Adrenal gland (tissue), 12 donors: ENCODE data around the gene IFNA13. TPM values are rescaled to one million over a fixed set of nuclear protein-coding genes. Genes with fewer than 3 reads are reported as not detected.

ENCODE experiments used
- DNase-seq, 7 donors: peaks; one replicate each; pipeline ENCODE4 v3.0.0-alpha.2; 2019 to 2020
- H3K27ac ChIP-seq, 5 donors: fragments of 200-600 bp; sonication (generic) in 4 of 5; 1 replicate in 3 of 5; 2 replicates in 2 of 5; pipeline versions ENCODE4 v1.5.1 to v1.8.0; 2016 to 2020; ENCODE audit warnings: mild to moderate bottlenecking in 1 of 5
- H3K27me3 ChIP-seq: fragments of 200-600 bp; 2 replicates; pipeline ENCODE4 v1.8.0; 2021
- H3K36me3 ChIP-seq, 2 donors: fragments of 200-600 bp; replicated peaks in 1 of 2; 1 replicate in 1 of 2; 2 replicates in 1 of 2; pipeline versions ENCODE4 v1.5.1 to v1.8.0; 2018 to 2022
- H3K4me1 ChIP-seq, 2 donors: fragments of 200-600 bp; replicated peaks in 1 of 2; 1 replicate in 1 of 2; 2 replicates in 1 of 2; pipeline versions ENCODE4 v1.5.1 to v1.8.0; 2018 to 2021
- H3K4me3 ChIP-seq, 4 donors: fragments of 200-600 bp; sonication (generic) in 3 of 4; one replicate each; pipeline ENCODE4 v1.5.1; 2016 to 2018
- H3K9me3 ChIP-seq, 3 donors: fragments of 200-600 bp; sonication (generic) in 1 of 3; replicated peaks in 1 of 3; 1 replicate in 2 of 3; 2 replicates in 1 of 3; pipeline versions ENCODE4 v1.5.1 to v1.8.0; 2016 to 2021
- CTCF ChIP-seq, 6 experiments: fragments of 450-650 bp in 4 of 6; fragments of 200-600 bp in 2 of 6; sonication (generic) in 1 of 6; IDR thresholded peaks; 1 replicate in 5 of 6; 2 replicates in 1 of 6; pipeline versions ENCODE4 v1.5.1 to v1.8.0; 2016 to 2021; ENCODE audit warnings: antibody characterized with exemption in 6 of 6, mild to moderate bottlenecking in 2 of 6, moderate library complexity in 1 of 6
- POLR2A ChIP-seq, 2 donors: fragments of 450-650 bp; IDR thresholded peaks; one replicate each; pipeline ENCODE4 v1.6.1; 2017; ENCODE audit warnings: antibody characterized with exemption in 2 of 2, mild to moderate bottlenecking in 2 of 2, moderate library complexity in 1 of 2
- WGBS, 4 donors: extraction: QIAGEN DNeasy Blood & Tissue Kit in 2 of 4; methylation state at CpG; one replicate each; pipeline versions ENCODE4 v1.1.5 to v1.1.7; 2013 to 2017; 5-methylcytosine and 5-hydroxymethylcytosine counted together
- intact Hi-C, 2 donors: fragments of 100-400 bp; cut with DNase I; formaldehyde crosslinking; loops; one replicate each; pipeline versions ENCODE4 v1.14.1 to v1.15.0; 2022 to 2023
- polyA plus RNA-seq, 3 donors: library from polyadenylated mRNA; stranded (reverse); fragments of 200-250 nt in 2 of 3; fragments of 350-450 nt in 1 of 3; fragmentation: Illumina TruSeq in 1 of 3; extraction: RNeasy Lipid Tissue Mini Kit (QIAGEN cat#74804) in 1 of 3; gene quantifications; one replicate each; pipeline ENCODE4 v1.2.3, GENCODE V29; 2013 to 2014
- total RNA-seq, 9 donors: library from RNA; depleted of rRNA in 4 of 9; stranded (reverse); fragments of >200 nt in 4 of 9; fragments of 120-200 nt in 1 of 9; fragmentation: NEBNext Ultra II Directional in 1 of 9; extraction: Animal tissue kit (Norgen Biotek cat#: 25700) in 1 of 9; gene quantifications; one replicate each; pipeline versions ENCODE4 v1.1.0 to v1.2.4, GENCODE V29; 2013 to 2023
- donor health status: healthy with polysubstance abuse.
- donor health status: Bipolar disorder and iron deficiency.
- donor health status: DM: yes; HTN: yes; CAD: no.
- donor health status: DM: no; HTN: no; CAD: no.
- donor health status: DM: no; HTN: no; CAD: no.
- donor health status: DM: yes; HTN: yes; CAD: no.

The IFNA13 gene
- total and polyA plus RNA-seq, 12 donors = not detected

GRCh38 chr9:21395778-21396717 is 28.2 kb upstream of the IFNA13 start:
- H3K4me3 ChIP-seq = peak overlapping the region in 2 of 4 donors; percentile 31 to 54
- TF ChIP-seq POLR2A (IDR thresholded peaks at IDR 0.05) = no peak
- TF ChIP-seq CTCF (IDR thresholded peaks at IDR 0.05) = peak; percentile 56 to 76 (median 67)
- 5 to 10% (median 6%) methylated on average over 28 to 40 of the region's 40 CpGs for WGBS, 4 donors
- no peaks in the 10 kb centered on the region for H3K36me3 ChIP-seq
- H3K27ac ChIP-seq = no peak overlapping the region
- peaks cover 43% of the 10 kb centered on the region for H3K27me3 ChIP-seq
- intact Hi-C loops = loop anchor here in 1 of 2 donors (10.0 kb wide), 1 partner anchor 71 kb away; no protein-coding TSS in a partner anchor
- peaks cover 0 to 9% of the 10 kb centered on the region in 2 donors for H3K4me1 ChIP-seq
- peak in 6 of 7 donors; percentile 38 to 59 (median 44) for DNase-seq
- H3K9me3 ChIP-seq = no peaks in the 10 kb centered on the region

- Histone ChIP-seq H3K27me3 (peaks cover 35% of the 10 kb centered on the region), H3K4me1 (peaks cover 0 to 9% of the 10 kb centered on the region in 2 donors), H3K36me3 (no peaks in the 10 kb centered on the region), H3K4me3 (no peak overlapping the region), H3K9me3 (peaks cover 0 to 5% (median 0%) of the 10 kb centered on the region in 3 donors), H3K27ac (no peak overlapping the region)
- DNase-seq = no peak
- WGBS, 4 donors = 83 to 85% (median 85%) methylated on average over 6 of the region's 6 CpGs
- intact Hi-C loops = loop anchor here (5.0 to 10.0 kb wide), 2 partner anchors 65 to 67 kb away; no protein-coding TSS in a partner anchor
- TF ChIP-seq CTCF (IDR thresholded peaks at IDR 0.05) (no peak), POLR2A (IDR thresholded peaks at IDR 0.05) (no peak)
These were observed 24.4 kb upstream of the IFNA13 start for GRCh38 chr9:21392270-21392669.

- 34 to 65% (median 49%) methylated on average over 1 of the region's 1 CpG for WGBS, 4 donors
- Histone ChIP-seq H3K4me1 (no peaks in the 10 kb centered on the region), H3K4me3 (no peak within 1 kb of the TSS), H3K9me3 (peaks cover 0 to 5% (median 0%) of the 10 kb centered on the region in 3 donors), H3K36me3 (no peaks in the 10 kb centered on the region), H3K27me3 (peaks cover 5% of the 10 kb centered on the region), H3K27ac (no peak within 1 kb of the TSS)
- DNase-seq = no peak
- TF ChIP-seq CTCF (IDR thresholded peaks at IDR 0.05) (no peak), POLR2A (IDR thresholded peaks at IDR 0.05) (no peak)
- intact Hi-C loops = no loop called here
These were observed 17.3 kb upstream of the IFNA13 start, which contains the start of gene IFNA2 for GRCh38 chr9:21385131-21385670. Gene IFNA2, minus strand, starts transcription at chr9:21385398. Its CDS starts 69 bp downstream, at chr9:21385329.

GRCh38 chr9:21383627-21384026 is 15.8 kb upstream of the IFNA13 start:
- Histone ChIP-seq H3K36me3 (no peaks in the 10 kb centered on the region), H3K27me3 (peaks cover 5% of the 10 kb centered on the region), H3K27ac (no peak overlapping the region), H3K4me3 (no peak overlapping the region), H3K9me3 (no peaks in the 10 kb centered on the region), H3K4me1 (no peaks in the 10 kb centered on the region)
- intact Hi-C loops = no loop called here
- TF ChIP-seq CTCF (IDR thresholded peaks at IDR 0.05) (no peak), POLR2A (IDR thresholded peaks at IDR 0.05) (no peak)
- DNase-seq = no peak
- 33 to 43% (median 40%) methylated on average over 4 of the region's 4 CpGs for WGBS, 4 donors
